ENCODE data around the gene SLC23A2.

Gene SLC23A2

DNA sequence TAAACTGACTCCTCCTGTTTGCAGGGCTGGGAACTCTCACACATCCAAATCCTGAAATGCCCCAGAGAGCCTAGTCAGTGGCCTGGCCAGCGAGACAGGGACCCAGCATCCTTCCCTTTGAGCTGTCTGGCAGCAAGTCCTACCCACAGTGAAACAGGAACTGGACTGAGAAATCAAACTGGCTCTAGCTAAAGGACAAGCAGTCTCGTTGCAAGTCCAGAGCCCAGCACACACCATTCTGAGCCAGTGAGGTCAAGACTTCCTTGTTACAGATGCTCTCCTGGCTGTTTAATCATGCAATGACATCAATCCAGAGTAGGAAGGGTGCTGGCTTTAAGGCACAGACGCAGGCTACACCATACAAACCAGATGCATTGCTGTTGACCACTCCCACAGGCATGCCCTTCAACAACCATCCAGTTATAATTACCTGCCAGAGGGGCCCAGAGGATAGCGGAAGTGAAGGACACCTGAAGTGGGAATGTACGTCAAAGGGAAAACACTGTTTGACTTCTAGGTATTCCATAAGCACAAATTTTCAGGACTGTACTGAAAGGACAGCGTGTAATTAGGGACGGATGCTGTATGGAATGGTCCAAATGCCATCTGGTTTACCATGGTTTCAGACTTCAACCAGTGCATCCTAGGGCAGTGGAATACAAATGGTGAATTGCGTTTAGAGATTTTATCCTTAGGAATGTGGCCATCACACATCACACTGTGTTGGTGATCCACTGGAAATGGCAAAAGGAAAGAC, 114.4 kb downstream of the SLC23A2 start:
- H3K36me3 Mint-ChIP-seq (ENCODE audit: low read depth), result peaks cover 21% of the 10 kb centered on the region
- TF ChIP-seq, protein P1, sequence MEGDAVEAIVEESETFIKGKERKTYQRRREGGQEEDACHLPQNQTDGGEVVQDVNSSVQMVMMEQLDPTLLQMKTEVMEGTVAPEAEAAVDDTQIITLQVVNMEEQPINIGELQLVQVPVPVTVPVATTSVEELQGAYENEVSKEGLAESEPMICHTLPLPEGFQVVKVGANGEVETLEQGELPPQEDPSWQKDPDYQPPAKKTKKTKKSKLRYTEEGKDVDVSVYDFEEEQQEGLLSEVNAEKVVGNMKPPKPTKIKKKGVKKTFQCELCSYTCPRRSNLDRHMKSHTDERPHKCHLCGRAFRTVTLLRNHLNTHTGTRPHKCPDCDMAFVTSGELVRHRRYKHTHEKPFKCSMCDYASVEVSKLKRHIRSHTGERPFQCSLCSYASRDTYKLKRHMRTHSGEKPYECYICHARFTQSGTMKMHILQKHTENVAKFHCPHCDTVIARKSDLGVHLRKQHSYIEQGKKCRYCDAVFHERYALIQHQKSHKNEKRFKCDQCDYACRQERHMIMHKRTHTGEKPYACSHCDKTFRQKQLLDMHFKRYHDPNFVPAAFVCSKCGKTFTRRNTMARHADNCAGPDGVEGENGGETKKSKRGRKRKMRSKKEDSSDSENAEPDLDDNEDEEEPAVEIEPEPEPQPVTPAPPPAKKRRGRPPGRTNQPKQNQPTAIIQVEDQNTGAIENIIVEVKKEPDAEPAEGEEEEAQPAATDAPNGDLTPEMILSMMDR (IDR thresholded peaks at IDR 0.05; ENCODE audit: unreplicated experiment in 3 of 3), result no peak
- H3K27me3 Mint-ChIP-seq (ENCODE audit: low read depth), result no peaks in the 10 kb centered on the region
- H3K4me1 Mint-ChIP-seq, result no peaks in the 10 kb centered on the region
- H3K27ac Mint-ChIP-seq, result no peak overlapping the region
- no peaks in the 10 kb centered on the region for H3K9me3 Mint-ChIP-seq
- H3K4me3 Mint-ChIP-seq, result no peak overlapping the region

DNA sequence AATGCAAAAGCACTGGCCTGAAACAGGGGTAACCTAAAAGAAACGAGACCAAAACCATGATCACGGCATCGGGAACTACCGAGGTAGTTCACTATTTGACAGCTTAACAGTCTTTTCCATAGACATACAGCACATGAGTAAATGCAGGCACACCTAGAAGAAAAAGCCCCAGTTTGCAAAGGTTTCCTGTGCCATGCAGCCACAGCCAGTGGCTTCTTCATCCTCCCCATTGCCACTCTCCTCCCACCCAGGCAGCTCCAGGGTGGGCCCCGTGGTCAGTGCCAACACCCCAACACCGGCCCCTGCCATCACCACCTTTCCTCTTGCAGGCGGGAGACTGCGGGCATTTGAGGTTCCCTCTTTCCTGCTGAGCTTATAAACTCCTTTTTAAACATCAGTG, 115.4 kb downstream of the SLC23A2 start:
- H3K27ac Mint-ChIP-seq, result no peak overlapping the region

DNA sequence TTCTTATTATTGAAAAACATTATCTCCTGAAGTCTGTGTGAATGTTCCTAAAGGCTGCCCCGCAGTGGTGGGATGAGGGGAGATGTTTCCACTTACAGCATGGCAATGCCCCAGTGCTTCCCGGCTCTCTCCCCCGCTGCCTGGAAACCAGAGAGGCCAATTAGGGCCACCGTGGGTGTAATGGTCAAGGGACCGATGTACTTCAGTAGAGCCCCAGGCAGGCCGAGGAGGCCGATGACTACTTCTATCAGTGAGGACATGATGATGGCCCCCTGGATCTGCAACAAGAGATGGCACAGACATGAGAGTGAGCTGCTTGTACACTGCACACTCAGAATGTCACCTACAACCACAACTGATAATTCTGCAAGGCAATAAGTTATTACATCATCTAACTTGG, 117.8 kb downstream of the SLC23A2 start:
- no peak overlapping the region for H3K27ac Mint-ChIP-seq

More for the DNA sequence above, 115.4 kb downstream of the SLC23A2 start:
- Mint-ChIP-seq H3K4me3 (no peak overlapping the region), H3K4me1 (no peaks in the 10 kb centered on the region), H3K36me3 (ENCODE audit: low read depth) (peaks cover 25% of the 10 kb centered on the region), H3K9me3 (no peaks in the 10 kb centered on the region), H3K27me3 (ENCODE audit: low read depth) (no peaks in the 10 kb centered on the region)
- TF ChIP-seq, protein P1 (IDR thresholded peaks at IDR 0.05; ENCODE audit: unreplicated experiment in 3 of 3), result no peak

DNA sequence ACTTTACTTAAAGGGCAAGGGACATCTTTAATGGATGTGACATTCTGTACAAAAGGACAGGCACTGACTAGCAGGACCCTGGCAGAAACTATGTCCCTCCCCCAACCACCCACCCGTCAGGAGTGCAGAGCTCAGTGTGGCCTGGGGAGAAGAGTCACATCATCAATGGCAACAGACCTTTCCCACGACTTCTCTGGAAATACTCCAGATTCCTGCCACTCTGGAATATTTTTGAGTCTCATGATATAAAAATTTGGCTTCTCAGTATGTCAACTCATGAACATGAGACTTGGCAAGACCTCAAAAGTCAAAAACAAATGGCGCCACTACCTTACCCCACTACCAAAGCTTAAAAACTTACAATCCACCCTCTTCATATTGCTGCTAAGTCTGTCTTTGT, 118.3 kb downstream of the SLC23A2 start:
- TF ChIP-seq, protein P1 (IDR thresholded peaks at IDR 0.05; ENCODE audit: unreplicated experiment in 3 of 3), result no peak
- H3K9me3 Mint-ChIP-seq, result no peaks in the 10 kb centered on the region
- no peak overlapping the region for H3K27ac Mint-ChIP-seq
- H3K4me3 Mint-ChIP-seq, result no peak overlapping the region
- H3K4me1 Mint-ChIP-seq, result no peaks in the 10 kb centered on the region
- no peaks in the 10 kb centered on the region for H3K27me3 Mint-ChIP-seq (ENCODE audit: low read depth)
- H3K36me3 Mint-ChIP-seq (ENCODE audit: low read depth), result peaks cover 31% of the 10 kb centered on the region

More for the DNA sequence above, 117.8 kb downstream of the SLC23A2 start:
- Mint-ChIP-seq H3K4me1 (no peaks in the 10 kb centered on the region), H3K9me3 (no peaks in the 10 kb centered on the region), H3K4me3 (no peak overlapping the region), H3K36me3 (ENCODE audit: low read depth) (peaks cover 31% of the 10 kb centered on the region), H3K27me3 (ENCODE audit: low read depth) (no peaks in the 10 kb centered on the region)
- TF ChIP-seq, protein P1 (IDR thresholded peaks at IDR 0.05; ENCODE audit: unreplicated experiment in 3 of 3), result no peak

DNA sequence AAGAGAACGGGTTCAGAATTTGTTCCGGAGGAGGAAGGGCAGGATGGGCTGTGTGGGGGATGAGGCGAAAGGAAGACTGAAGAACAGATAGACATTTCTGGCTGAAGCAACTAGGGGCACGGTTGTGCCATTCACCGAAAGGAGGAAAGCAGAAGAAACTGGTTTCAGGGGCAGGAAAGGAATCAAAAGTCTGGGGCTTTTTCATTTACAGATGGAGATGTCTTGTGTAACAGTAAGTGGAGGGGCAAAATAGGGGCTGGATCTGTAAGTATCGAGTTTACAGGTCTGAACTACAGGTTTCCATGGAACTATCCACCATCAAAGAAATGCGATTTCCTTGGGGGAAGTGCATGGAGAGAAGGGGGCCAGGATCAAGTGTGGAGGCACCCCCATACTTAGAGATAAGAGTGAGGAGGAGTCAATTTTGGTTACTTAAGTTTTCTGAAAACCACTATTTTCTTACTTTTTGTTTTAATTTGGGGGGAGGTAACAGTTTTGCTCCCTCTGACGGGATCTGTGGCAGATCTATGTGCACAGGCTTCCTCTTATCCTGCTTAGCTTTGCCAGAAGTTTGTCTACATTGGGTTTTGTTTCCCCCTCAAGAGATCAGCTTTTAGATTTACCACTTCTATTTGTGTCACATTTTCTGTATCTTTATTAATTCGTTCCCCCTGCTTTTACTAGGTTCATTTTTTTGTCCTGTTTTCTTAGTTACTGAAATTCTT, 120.1 kb downstream of the SLC23A2 start:
- no peaks in the 10 kb centered on the region for H3K9me3 Mint-ChIP-seq
- H3K27ac Mint-ChIP-seq, result peak overlapping the region in 1 of 3 experiments; percentile 39
- no peak overlapping the region for H3K4me3 Mint-ChIP-seq
- H3K36me3 Mint-ChIP-seq (ENCODE audit: low read depth), result peaks cover 31% of the 10 kb centered on the region
- H3K27me3 Mint-ChIP-seq (ENCODE audit: low read depth), result no peaks in the 10 kb centered on the region
- H3K4me1 Mint-ChIP-seq, result no peaks in the 10 kb centered on the region
- TF ChIP-seq, protein P1 (IDR thresholded peaks at IDR 0.05; ENCODE audit: unreplicated experiment in 3 of 3), result no peak
